Measurements from ENCODE around the gene KRI1. TPM values are rescaled to one million over a fixed set of nuclear protein-coding genes. Genes with fewer than 3 reads are reported as not detected.

KRI1 gene
- total and polyA plus RNA-seq, 2 experiments from 2014 or later: 23.8 to 43.2 TPM

DNA sequence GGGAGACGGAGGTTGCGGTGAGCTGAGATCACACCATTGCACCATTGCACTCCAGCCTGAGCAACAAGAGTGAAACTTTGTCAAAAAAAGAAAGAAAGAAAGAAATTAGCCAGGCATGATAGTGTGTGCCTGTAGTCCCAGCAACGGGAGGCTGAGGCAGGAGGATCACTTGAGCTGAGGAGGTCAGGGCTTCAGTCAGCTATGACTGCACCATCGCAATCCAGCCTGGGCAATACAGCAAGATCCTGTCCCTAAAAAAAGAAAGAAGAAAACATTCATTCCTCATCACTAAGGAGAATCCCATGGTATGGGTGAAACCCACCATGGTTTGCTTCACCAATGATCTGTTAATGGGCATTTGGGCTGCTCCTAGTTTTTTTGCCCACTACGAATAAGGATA, 34.3 kb upstream of the KRI1 start:
- Histone ChIP-seq H3K4me1 (ENCODE audit: insufficient read depth) (peaks cover 12% of the 10 kb centered on the region), H3K9me2 (ENCODE audit: insufficient read depth) (no peaks in the 10 kb centered on the region), H3K27me3 (ENCODE audit: insufficient read depth) (no peaks in the 10 kb centered on the region), H2AFZ (no peak overlapping the region), H3K79me2 (replicated peaks; ENCODE audit: insufficient read depth) (peaks cover 8% of the 10 kb centered on the region), H3K27ac (ENCODE audit: low read depth) (no peak overlapping the region), H3K4me2 (no peak overlapping the region), H4K20me1 (replicated peaks; ENCODE audit: insufficient read depth) (no peaks in the 10 kb centered on the region), H3K36me3 (ENCODE audit: insufficient read depth) (no peaks in the 10 kb centered on the region), H3K4me3 (no peak overlapping the region), H3F3A (replicated peaks; ENCODE audit: low read depth) (peaks cover 18% of the 10 kb centered on the region; the same call in 1 of the 2 replicates)
- Mint-ChIP-seq H3K4me1 (peaks cover 17% of the 10 kb centered on the region), H3K4me3 (no peak overlapping the region), H3K27ac (no peak overlapping the region), H3K36me3 (ENCODE audit: low read depth) (no peaks in the 10 kb centered on the region; the same call in 2 of the 3 replicates), H3K9me3 (no peaks in the 10 kb centered on the region), H3K27me3 (ENCODE audit: insufficient read depth, low read depth, poor library complexity) (peaks cover 9% of the 10 kb centered on the region)
- ATAC-seq (no peak), DNase-seq (ENCODE audit: low spot score) (no peak)
- TF ChIP-seq EZH2phosphoT487 (IDR thresholded peaks at IDR 0.05; ENCODE audit: unreplicated experiment) (no peak), JUNB (IDR thresholded peaks at IDR 0.05; ENCODE audit: unreplicated experiment) (no peak), ZNF331 (CRISPR knock-in tag; IDR thresholded peaks at IDR 0.05; ENCODE audit: low read depth) (no peak), NANOG (IDR thresholded peaks at IDR 0.05; ENCODE audit: borderline replicate concordance) (no peak), POLR2AphosphoS5 (IDR thresholded peaks at IDR 0.05; ENCODE audit: low read depth) (no peak), ZNF114 (CRISPR knock-in tag; IDR thresholded peaks at IDR 0.05) (no peak), EZH2 (IDR thresholded peaks at IDR 0.05; ENCODE audit: low read depth, unreplicated experiment) (no peak), CREB1 (CRISPR knock-in tag; IDR thresholded peaks at IDR 0.05; ENCODE audit: low read depth) (no peak), STAT1 (IDR thresholded peaks at IDR 0.05; ENCODE audit: unreplicated experiment) (no peak)
- TF ChIP-seq, protein P1, sequence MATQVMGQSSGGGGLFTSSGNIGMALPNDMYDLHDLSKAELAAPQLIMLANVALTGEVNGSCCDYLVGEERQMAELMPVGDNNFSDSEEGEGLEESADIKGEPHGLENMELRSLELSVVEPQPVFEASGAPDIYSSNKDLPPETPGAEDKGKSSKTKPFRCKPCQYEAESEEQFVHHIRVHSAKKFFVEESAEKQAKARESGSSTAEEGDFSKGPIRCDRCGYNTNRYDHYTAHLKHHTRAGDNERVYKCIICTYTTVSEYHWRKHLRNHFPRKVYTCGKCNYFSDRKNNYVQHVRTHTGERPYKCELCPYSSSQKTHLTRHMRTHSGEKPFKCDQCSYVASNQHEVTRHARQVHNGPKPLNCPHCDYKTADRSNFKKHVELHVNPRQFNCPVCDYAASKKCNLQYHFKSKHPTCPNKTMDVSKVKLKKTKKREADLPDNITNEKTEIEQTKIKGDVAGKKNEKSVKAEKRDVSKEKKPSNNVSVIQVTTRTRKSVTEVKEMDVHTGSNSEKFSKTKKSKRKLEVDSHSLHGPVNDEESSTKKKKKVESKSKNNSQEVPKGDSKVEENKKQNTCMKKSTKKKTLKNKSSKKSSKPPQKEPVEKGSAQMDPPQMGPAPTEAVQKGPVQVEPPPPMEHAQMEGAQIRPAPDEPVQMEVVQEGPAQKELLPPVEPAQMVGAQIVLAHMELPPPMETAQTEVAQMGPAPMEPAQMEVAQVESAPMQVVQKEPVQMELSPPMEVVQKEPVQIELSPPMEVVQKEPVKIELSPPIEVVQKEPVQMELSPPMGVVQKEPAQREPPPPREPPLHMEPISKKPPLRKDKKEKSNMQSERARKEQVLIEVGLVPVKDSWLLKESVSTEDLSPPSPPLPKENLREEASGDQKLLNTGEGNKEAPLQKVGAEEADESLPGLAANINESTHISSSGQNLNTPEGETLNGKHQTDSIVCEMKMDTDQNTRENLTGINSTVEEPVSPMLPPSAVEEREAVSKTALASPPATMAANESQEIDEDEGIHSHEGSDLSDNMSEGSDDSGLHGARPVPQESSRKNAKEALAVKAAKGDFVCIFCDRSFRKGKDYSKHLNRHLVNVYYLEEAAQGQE (IDR thresholded peaks at IDR 0.05; ENCODE audit: unreplicated experiment): no peak
- TF ChIP-seq, protein P2, sequence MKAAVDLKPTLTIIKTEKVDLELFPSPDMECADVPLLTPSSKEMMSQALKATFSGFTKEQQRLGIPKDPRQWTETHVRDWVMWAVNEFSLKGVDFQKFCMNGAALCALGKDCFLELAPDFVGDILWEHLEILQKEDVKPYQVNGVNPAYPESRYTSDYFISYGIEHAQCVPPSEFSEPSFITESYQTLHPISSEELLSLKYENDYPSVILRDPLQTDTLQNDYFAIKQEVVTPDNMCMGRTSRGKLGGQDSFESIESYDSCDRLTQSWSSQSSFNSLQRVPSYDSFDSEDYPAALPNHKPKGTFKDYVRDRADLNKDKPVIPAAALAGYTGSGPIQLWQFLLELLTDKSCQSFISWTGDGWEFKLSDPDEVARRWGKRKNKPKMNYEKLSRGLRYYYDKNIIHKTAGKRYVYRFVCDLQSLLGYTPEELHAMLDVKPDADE (IDR thresholded peaks at IDR 0.05): no peak
- TF ChIP-seq, protein P3, sequence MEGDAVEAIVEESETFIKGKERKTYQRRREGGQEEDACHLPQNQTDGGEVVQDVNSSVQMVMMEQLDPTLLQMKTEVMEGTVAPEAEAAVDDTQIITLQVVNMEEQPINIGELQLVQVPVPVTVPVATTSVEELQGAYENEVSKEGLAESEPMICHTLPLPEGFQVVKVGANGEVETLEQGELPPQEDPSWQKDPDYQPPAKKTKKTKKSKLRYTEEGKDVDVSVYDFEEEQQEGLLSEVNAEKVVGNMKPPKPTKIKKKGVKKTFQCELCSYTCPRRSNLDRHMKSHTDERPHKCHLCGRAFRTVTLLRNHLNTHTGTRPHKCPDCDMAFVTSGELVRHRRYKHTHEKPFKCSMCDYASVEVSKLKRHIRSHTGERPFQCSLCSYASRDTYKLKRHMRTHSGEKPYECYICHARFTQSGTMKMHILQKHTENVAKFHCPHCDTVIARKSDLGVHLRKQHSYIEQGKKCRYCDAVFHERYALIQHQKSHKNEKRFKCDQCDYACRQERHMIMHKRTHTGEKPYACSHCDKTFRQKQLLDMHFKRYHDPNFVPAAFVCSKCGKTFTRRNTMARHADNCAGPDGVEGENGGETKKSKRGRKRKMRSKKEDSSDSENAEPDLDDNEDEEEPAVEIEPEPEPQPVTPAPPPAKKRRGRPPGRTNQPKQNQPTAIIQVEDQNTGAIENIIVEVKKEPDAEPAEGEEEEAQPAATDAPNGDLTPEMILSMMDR (conservative IDR thresholded peaks at IDR 0.05; ENCODE audit: low read depth in 2 of 2): no peak
- TF ChIP-seq, protein P4, sequence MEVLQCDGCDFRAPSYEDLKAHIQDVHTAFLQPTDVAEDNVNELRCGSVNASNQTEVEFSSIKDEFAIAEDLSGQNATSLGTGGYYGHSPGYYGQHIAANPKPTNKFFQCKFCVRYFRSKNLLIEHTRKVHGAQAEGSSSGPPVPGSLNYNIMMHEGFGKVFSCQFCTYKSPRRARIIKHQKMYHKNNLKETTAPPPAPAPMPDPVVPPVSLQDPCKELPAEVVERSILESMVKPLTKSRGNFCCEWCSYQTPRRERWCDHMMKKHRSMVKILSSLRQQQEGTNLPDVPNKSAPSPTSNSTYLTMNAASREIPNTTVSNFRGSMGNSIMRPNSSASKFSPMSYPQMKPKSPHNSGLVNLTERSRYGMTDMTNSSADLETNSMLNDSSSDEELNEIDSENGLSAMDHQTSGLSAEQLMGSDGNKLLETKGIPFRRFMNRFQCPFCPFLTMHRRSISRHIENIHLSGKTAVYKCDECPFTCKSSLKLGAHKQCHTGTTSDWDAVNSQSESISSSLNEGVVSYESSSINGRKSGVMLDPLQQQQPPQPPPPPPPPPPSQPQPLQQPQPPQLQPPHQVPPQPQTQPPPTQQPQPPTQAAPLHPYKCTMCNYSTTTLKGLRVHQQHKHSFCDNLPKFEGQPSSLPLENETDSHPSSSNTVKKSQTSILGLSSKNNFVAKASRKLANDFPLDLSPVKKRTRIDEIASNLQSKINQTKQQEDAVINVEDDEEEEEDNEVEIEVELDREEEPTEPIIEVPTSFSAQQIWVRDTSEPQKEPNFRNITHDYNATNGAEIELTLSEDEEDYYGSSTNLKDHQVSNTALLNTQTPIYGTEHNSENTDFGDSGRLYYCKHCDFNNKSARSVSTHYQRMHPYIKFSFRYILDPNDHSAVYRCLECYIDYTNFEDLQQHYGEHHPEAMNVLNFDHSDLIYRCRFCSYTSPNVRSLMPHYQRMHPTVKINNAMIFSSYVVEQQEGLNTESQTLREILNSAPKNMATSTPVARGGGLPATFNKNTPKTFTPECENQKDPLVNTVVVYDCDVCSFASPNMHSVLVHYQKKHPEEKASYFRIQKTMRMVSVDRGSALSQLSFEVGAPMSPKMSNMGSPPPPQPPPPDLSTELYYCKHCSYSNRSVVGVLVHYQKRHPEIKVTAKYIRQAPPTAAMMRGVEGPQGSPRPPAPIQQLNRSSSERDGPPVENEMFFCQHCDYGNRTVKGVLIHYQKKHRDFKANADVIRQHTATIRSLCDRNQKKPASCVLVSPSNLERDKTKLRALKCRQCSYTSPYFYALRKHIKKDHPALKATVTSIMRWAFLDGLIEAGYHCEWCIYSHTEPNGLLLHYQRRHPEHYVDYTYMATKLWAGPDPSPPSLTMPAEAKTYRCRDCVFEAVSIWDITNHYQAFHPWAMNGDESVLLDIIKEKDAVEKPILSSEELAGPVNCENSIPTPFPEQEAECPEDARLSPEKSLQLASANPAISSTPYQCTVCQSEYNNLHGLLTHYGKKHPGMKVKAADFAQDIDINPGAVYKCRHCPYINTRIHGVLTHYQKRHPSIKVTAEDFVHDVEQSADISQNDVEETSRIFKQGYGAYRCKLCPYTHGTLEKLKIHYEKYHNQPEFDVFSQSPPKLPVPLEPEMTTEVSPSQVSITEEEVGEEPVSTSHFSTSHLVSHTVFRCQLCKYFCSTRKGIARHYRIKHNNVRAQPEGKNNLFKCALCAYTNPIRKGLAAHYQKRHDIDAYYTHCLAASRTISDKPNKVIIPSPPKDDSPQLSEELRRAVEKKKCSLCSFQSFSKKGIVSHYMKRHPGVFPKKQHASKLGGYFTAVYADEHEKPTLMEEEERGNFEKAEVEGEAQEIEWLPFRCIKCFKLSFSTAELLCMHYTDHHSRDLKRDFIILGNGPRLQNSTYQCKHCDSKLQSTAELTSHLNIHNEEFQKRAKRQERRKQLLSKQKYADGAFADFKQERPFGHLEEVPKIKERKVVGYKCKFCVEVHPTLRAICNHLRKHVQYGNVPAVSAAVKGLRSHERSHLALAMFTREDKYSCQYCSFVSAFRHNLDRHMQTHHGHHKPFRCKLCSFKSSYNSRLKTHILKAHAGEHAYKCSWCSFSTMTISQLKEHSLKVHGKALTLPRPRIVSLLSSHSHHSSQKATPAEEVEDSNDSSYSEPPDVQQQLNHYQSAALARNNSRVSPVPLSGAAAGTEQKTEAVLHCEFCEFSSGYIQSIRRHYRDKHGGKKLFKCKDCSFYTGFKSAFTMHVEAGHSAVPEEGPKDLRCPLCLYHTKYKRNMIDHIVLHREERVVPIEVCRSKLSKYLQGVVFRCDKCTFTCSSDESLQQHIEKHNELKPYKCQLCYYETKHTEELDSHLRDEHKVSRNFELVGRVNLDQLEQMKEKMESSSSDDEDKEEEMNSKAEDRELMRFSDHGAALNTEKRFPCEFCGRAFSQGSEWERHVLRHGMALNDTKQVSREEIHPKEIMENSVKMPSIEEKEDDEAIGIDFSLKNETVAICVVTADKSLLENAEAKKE (CRISPR knock-in tag; IDR thresholded peaks at IDR 0.05): no peak

All from GM23338 (cell line).